ENCODE measurements around the gene VGF.
"Not testable (repeated sequence)": the region's sequence is repeated elsewhere in the genome, so short reads cannot be mapped to it uniquely, and the experiment has no call there.

The VGF gene

GRCh38 chr7:101165075-101165957, at the start of gene VGF:
Gene VGF (minus strand): TSS chr7:101165569. CDS start chr7:101164843, 726 bp downstream.
- peak; percentile 96 for DNase-seq

- DNase-seq, result no peak
Measured at GRCh38 chr7:101212014-101212413, 46.6 kb upstream of the VGF start.

- no peak for DNase-seq
Measured at GRCh38 chr7:101211501-101211900, 46.1 kb upstream of the VGF start.

GRCh38 chr7:101210143-101210542, 44.8 kb upstream of the VGF start:
- DNase-seq, result no peak

GRCh38 chr7:101208794-101209193, 43.4 kb upstream of the VGF start:
- no peak for DNase-seq

GRCh38 chr7:101207459-101207858, 42.1 kb upstream of the VGF start:
- no peak for DNase-seq

- no peak for DNase-seq
Measured at GRCh38 chr7:101206665-101207042, 41.3 kb upstream of the VGF start.

- DNase-seq, result no peak
Measured at GRCh38 chr7:101205901-101206664, 40.7 kb upstream of the VGF start.

- not testable (repeated sequence) for DNase-seq
Measured at GRCh38 chr7:101203740-101204738, 38.7 kb upstream of the VGF start.

GRCh38 chr7:101202603-101202918, 37.2 kb upstream of the VGF start:
- DNase-seq, result no peak

- DNase-seq, result no peak
Measured at GRCh38 chr7:101201695-101202602, 36.6 kb upstream of the VGF start.

- no peak for DNase-seq
Measured at GRCh38 chr7:101200862-101201599, 35.7 kb upstream of the VGF start, which contains the start of gene MOGAT3. Gene MOGAT3 (minus strand): TSS chr7:101201036. CDS start chr7:101200854, 182 bp downstream.

- no peak for DNase-seq
Measured at GRCh38 chr7:101200504-101200861, 35.1 kb upstream of the VGF start.

- DNase-seq, result not testable (repeated sequence)
Measured at GRCh38 chr7:101199522-101199921, 34.2 kb upstream of the VGF start.

GRCh38 chr7:101198476-101198875, 33.1 kb upstream of the VGF start:
- no peak for DNase-seq

- no peak for DNase-seq
Measured at GRCh38 chr7:101197991-101198390, 32.6 kb upstream of the VGF start.

- DNase-seq, result no peak
Measured at GRCh38 chr7:101195884-101196283, 30.5 kb upstream of the VGF start.

- DNase-seq, result no peak
Measured at GRCh38 chr7:101189109-101189508, 23.7 kb upstream of the VGF start.

- DNase-seq, result no peak
Measured at GRCh38 chr7:101186844-101187428, 21.6 kb upstream of the VGF start.

GRCh38 chr7:101186194-101186593, 20.8 kb upstream of the VGF start:
- no peak for DNase-seq
